HG03439 (cell line): ENCODE results near the gene HBA2.
"Not testable (repeated sequence)": the region's sequence is repeated elsewhere in the genome, so short reads cannot be mapped to it uniquely, and the experiment has no call there.

Experiments
- ATAC-seq: cut with Tn5 transposase; IDR thresholded peaks from one replicate; pipeline ENCODE4 v1.9.1; 2021; ENCODE audit warnings: mild to moderate bottlenecking, moderate library complexity; ENCODE audit not compliant: unreplicated experiment

HBA2 gene

DNA sequence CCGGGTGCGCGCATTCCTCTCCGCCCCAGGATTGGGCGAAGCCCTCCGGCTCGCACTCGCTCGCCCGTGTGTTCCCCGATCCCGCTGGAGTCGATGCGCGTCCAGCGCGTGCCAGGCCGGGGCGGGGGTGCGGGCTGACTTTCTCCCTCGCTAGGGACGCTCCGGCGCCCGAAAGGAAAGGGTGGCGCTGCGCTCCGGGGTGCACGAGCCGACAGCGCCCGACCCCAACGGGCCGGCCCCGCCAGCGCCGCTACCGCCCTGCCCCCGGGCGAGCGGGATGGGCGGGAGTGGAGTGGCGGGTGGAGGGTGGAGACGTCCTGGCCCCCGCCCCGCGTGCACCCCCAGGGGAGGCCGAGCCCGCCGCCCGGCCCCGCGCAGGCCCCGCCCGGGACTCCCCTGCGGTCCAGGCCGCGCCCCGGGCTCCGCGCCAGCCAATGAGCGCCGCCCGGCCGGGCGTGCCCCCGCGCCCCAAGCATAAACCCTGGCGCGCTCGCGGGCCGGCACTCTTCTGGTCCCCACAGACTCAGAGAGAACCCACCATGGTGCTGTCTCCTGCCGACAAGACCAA is at the start of gene HBA2:
HBA2 (plus strand) TSS at position 503 of the 568 bp plus-strand sequence; CDS start at position 540, 37 bp downstream.
- ATAC-seq, result not testable (repeated sequence)

DNA sequence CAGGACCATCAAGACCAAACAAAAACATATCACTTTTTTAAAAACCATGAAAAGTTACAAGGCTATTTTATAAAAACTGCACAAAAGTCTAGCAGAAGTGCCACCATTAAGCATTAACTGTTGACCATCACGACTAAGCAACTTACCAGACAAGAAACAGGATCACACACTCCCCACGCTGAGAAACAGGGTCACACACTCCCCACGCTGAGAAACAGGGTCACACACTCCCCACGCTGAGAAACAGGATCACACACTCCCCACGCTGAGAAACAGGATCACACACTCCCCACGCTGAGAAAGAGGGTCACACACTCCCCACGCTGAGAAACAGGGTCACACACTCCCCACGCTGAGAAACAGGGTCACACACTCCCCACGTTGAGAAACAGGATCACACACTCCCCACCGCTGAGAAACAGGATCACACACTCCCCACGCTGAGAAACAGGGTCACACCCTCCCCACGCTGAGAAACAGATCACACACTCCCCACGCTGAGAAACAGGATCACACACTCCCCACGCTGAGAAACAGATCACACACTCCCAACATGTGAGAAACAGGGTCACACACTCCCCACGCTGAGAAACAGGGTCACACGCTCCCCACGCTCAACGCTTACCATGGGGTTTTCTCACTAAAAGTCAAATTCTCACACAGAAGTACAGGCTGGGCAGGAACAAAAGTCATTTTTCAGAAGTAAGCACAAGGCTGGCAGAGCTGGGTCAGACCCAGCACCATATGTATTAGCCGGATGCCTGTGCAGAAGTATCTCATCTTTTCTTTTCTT is 48.9 kb upstream of the HBA2 start:
- not testable (repeated sequence) for ATAC-seq

GRCh38 chr16:125011-125410 is 47.7 kb upstream of the HBA2 start:
- ATAC-seq, result no peak

- ATAC-seq, result no peak
Measured at GRCh38 chr16:129075-129474, 43.6 kb upstream of the HBA2 start.

- ATAC-seq, result no peak
Measured at GRCh38 chr16:130533-131173, 42.0 kb upstream of the HBA2 start.

DNA sequence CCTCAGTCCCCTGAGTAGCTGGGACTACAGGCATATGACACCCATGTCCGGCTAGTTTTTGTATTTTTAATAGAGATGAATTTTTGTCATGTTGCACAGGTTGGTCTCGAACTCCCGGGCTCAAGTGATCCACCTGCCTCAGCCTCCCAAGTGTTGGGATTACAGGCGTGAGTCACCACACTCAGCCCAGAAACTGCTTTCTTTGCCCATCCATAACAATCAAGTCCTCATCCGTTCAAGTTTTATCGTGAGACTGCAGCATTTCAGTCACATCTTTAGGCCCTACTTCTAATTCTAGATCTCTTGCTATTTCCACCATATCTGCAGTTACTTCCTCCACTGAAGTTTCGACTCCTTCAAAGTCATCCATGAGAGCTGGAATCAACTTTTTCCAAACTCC is 40.6 kb upstream of the HBA2 start:
- no peak for ATAC-seq

GRCh38 chr16:133716-134115 is 39.0 kb upstream of the HBA2 start:
- ATAC-seq, result no peak

- no peak for ATAC-seq
Measured at GRCh38 chr16:138049-138417, 34.6 kb upstream of the HBA2 start.

DNA sequence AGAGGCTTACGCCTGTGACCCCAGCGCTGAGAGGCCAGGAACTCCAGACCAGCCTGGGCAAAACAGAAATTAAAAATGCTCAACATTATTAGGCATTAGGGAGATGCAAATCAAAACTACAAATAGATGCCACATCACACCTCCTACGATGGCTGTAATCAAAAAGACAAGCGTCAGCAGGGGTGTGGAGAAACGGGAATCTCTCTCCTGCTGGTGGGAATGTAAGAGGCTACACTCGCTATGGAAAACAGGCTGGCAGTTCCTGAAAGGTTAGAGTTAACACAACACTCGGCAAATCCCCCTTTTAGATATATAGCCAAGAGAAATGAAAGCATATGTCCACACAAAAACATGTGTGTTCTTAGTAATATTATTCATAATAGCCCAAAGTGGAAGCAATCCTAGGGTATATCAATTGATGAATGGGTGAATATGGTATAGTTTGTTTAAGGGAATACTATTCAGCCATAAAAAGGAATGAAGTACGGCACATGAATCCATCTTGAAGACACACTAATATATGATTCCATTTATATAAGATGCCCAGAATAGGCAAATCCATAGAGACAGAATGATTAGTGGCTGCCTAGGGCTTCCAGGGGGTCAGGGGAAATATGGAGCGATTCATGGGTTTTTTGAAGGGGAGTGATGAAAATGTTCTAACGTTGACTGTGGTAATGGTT is 32.4 kb upstream of the HBA2 start:
- no peak for ATAC-seq

DNA sequence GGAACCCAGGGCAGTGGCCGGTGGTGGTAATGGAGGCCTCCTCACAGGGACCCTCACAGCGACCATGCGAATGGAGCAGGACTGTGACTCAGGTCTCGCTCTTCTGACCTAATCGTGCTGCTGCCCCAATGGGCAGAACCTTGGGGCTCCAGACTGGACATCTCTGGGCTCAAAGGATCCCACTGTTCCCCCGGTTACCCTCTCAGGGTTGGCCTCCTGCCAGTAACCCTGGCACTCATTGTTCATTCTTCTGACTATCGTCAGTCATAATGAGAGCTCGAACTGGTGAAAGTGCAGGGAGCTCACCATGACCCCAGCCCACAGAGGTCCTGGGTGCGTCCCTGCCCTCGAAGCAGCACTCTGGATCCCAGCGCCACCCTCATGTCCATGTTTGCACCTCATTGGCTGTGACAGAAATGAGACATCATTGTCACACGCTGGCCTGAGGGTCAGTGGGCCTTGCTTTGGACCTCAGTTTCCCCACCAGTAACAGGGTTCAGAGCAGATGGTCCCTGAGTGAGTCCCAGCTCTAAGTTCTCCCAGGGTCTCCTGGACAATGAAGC is 30.2 kb upstream of the HBA2 start:
- ATAC-seq, result no peak

- ATAC-seq, result no peak
Measured at GRCh38 chr16:143047-143446, 29.6 kb upstream of the HBA2 start.

DNA sequence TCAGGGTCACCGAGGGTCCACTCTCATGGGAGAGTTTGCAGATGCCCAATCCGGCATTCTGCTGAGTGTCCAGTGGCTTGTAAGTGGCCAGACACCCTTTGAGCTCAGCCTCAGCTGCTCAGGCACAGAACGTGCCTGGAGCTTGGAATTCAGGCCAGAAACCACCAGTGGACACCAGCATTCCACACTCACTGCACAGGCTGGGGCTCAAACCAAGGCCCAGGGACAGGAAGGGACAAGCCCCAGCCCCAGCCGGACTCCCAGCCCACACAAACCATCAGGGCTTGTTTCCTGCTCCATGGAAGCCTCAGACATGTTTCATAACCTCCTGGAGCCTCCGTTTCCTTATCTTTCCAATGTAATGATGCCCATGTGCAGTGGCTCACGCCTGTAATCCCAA is 29.2 kb upstream of the HBA2 start:
- ATAC-seq, result no peak

DNA sequence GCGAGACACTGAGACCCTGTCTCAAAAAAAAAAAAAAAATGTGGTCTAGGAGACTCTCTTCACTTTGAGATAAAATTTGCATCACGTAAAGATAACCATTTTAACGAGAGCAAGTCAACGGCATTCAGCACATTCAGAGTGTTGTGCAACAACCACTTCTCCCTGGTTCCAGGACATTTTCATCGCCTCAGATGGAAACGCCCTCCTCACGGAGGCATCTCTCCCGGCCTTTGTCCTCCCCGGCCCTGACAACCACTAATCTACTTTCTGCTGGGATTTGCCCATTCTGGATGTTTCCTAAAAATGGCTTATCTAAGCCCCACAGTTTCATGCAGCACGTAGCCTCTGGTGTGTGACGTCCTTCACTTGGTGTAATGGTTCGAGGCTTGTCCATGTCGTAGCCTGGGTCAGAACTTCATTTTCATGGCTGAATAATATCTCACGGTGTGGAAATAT is 27.9 kb upstream of the HBA2 start:
- no peak for ATAC-seq

GRCh38 chr16:146646-147045 is 26.0 kb upstream of the HBA2 start:
- no peak for ATAC-seq

- no peak for ATAC-seq
Measured at GRCh38 chr16:149024-149660, 23.5 kb upstream of the HBA2 start.

- ATAC-seq, result no peak
Measured at GRCh38 chr16:152141-153128, 20.2 kb upstream of the HBA2 start, which contains the start of gene HBZ. Gene HBZ (plus strand): TSS chr16:152644. CDS start chr16:152910, 266 bp downstream.

DNA sequence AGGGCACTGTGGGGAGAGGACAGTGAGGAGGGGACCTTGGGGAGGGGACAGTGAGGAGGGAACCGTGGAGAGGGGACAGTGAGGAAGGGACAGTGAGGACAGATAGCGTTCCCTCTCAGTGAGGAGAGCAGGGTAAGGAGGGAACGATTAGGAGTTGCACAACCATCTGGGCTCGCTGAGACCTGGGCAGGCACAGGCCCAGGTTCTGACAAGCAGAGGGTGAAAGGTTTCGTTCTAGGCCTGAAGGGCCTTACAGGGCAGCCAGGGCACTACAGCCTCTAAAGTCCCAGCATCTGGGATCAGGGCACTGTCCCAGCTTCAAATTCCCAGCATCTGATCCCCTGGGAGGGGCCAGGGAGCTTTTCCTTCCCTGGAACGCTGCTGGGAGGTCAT is 19.6 kb upstream of the HBA2 start:
- not testable (repeated sequence) for ATAC-seq

DNA sequence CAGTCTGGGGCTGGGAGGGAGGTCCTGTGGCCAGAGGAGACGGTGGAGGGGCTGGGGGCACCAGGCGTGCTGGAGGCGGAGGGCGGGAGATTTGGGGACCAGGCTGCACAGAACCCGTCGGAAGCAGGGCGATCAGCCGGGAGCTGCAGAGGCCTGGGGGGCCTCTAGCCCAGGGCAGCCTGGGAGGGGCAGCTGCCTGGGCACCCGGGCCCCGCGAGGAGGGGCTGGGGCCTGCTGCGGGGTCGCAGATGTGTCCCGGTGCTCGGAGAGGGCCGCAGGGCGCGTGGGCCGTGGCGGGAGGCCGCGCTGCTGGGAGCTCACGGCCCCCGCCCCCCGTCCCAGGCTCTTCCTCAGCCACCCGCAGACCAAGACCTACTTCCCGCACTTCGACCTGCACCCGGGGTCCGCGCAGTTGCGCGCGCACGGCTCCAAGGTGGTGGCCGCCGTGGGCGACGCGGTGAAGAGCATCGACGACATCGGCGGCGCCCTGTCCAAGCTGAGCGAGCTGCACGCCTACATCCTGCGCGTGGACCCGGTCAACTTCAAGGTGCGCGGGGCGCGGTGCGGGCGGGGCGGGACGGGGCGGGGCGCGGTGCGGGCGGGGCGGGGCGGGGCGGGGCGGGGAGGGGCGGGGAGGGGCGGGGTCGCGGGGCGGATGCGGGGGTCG is 19.0 kb upstream of the HBA2 start:
- ATAC-seq, result not testable (repeated sequence)
